Heart right ventricle (tissue), 16 donors: ENCODE data around the gene CHPF. TPM values are rescaled to one million over a fixed set of nuclear protein-coding genes. Genes with fewer than 3 reads are reported as not detected.
A peak's percentile ranks its signal among the peaks of the same experiment; 100 is the strongest.

ENCODE experiments used
- ATAC-seq, 8 donors: fragments of 200-7000 bp; cut with Tn5 transposase; one replicate each; pipeline ENCODE4 v1.9.1; 2020; ENCODE audit warnings: mild to moderate bottlenecking in 8 of 8, moderate library complexity in 8 of 8, moderate number of reproducible peaks in 1 of 8
- DNase-seq, 2 donors: peaks; one replicate each; pipeline ENCODE4 v3.0.0-alpha.2; 2020
- H3K27ac ChIP-seq, 10 donors: fragments of 200-600 bp; sonication (generic) in 2 of 10; one replicate each; pipeline versions ENCODE4 v1.5.0 to v1.8.0; 2020 to 2022; ENCODE audit warnings: mild to moderate bottlenecking in 3 of 10
- H3K27me3 ChIP-seq, 7 donors: fragments of 200-600 bp; one replicate each; pipeline ENCODE4 v1.8.0; 2021 to 2022; ENCODE audit warnings: mild to moderate bottlenecking in 2 of 7
- H3K36me3 ChIP-seq, 9 donors: fragments of 200-600 bp; sonication (generic) in 1 of 9; one replicate each; pipeline versions ENCODE4 v1.5.0 to v1.8.0; 2020 to 2022; ENCODE audit warnings: mild to moderate bottlenecking in 2 of 9
- H3K4me1 ChIP-seq, 9 donors: fragments of 200-600 bp; sonication (generic) in 1 of 9; one replicate each; pipeline versions ENCODE4 v1.5.0 to v1.8.0; 2020 to 2022; ENCODE audit warnings: mild to moderate bottlenecking in 4 of 9
- H3K4me3 ChIP-seq, 10 donors: fragments of 200-600 bp; sonication (generic) in 2 of 10; one replicate each; pipeline versions ENCODE4 v1.5.0 to v1.8.0; 2020 to 2022; ENCODE audit warnings: mild to moderate bottlenecking in 7 of 10, moderate library complexity in 2 of 10
- H3K9me3 ChIP-seq, 11 donors: fragments of 200-600 bp in 10 of 11; sonication (generic) in 2 of 11; one replicate each; pipeline versions ENCODE4 v1.5.0 to v1.8.0; 2013 to 2022; ENCODE audit warnings: mild to moderate bottlenecking in 2 of 11, control low read depth in 1 of 11, moderate library complexity in 1 of 11
- CTCF ChIP-seq, 9 donors: fragments of 200-600 bp; sonication (generic) in 2 of 9; IDR thresholded peaks; one replicate each; pipeline versions ENCODE4 v1.5.0 to v1.8.0; 2021 to 2022; ENCODE audit warnings: antibody characterized with exemption in 9 of 9, mild to moderate bottlenecking in 5 of 9, moderate library complexity in 1 of 9
- WGBS, 2 donors: extraction: QIAGEN DNeasy Blood & Tissue Kit; methylation state at CpG; one replicate each; pipeline ENCODE4 v1.1.7; 2013; ENCODE audit warnings: inconsistent platforms in 1 of 2; 5-methylcytosine and 5-hydroxymethylcytosine counted together
- intact Hi-C, 10 donors: fragments of 100-400 bp; cut with DNase I; formaldehyde crosslinking; loops; one replicate each; pipeline versions ENCODE4 v1.11.1 to v1.14.2; 2022
- polyA plus RNA-seq, 2 donors: library from polyadenylated mRNA; stranded (reverse); fragments of 200-250 nt; gene quantifications; one replicate each; pipeline ENCODE4 v1.2.3, GENCODE V29; 2013
- total RNA-seq, 10 donors: library from RNA; stranded (reverse); fragmentation: NEBNext Ultra II Directional in 3 of 10; extraction: Animal tissue kit (Norgen Biotek cat#: 25700) in 3 of 10; gene quantifications; one replicate each; pipeline versions ENCODE4 v1.2.1 to v1.2.4, GENCODE V29; 2021 to 2023
- donor health status: Arrhythmogenic right ventricular cardiomyopathy.
- donor health status: ischemic (EF 13 %, LVEDD 7.1; RV severe dilation, severe dysfunction).
- donor health status: healthy with polysubstance abuse.
- donor health status: DM: no; HTN: yes; CAD: no.
- donor health status: DM: no; HTN: no; CAD: no.
- donor health status: ischemic (EF 25% LVEDD 6.9; RV normal size, moderate dysfunction).
- donor health status: ischemic (EF 25% LVEDD 5.7; RV mildly dilated, moderate dysfunction).
- donor health status: healthy.
- donor health status: DM: yes; HTN: yes; CAD: no.
- donor health status: Ischemic cardiomyopathy.
- donor health status: ischemic (EF 35%, LVEDD 5.7; RV mildly dilated, moderate dysfunction).
- donor health status: nonischemic (EF 11% LVEDD 7.7; RV severe dilation, severe dysfunction).
- donor health status: DM: yes; HTN: yes; CAD: no.
- donor health status: PGD.
- donor health status: ischemic (EF 29% LVEDD 5.4; RV normal size, mild dysfunction).
- donor health status: nonischemic (EF 23%, LVEDD 6.1; RV moderate dilation, normal function).

CHPF gene
- total and polyA plus RNA-seq, 12 donors: 66.5 to 221 (median 95.9) TPM

GRCh38 chr2:219591091-219591490 is 47.5 kb upstream of the CHPF start:
- Histone ChIP-seq H3K36me3 (no peaks in the 10 kb centered on the region), H3K4me1 (peaks cover 0 to 14% (median 0%) of the 10 kb centered on the region in 9 donors), H3K4me3 (no peak overlapping the region), H3K27me3 (peaks cover 0 to 4% (median 0%) of the 10 kb centered on the region in 7 donors), H3K27ac (no peak overlapping the region), H3K9me3 (no peaks in the 10 kb centered on the region)
- intact Hi-C loops: no loop called here
- DNase-seq (no peak), ATAC-seq (no peak)
- no peak for TF ChIP-seq CTCF (IDR thresholded peaks at IDR 0.05)
- WGBS, 2 donors: 60 to 89% methylated on average over 4 of the region's 4 CpGs

- Histone ChIP-seq H3K27ac (no peak overlapping the region), H3K9me3 (no peaks in the 10 kb centered on the region), H3K27me3 (peaks cover 0 to 7% (median 3%) of the 10 kb centered on the region in 7 donors), H3K36me3 (no peaks in the 10 kb centered on the region), H3K4me3 (no peak overlapping the region), H3K4me1 (peaks cover 0 to 6% (median 0%) of the 10 kb centered on the region in 9 donors)
- WGBS, 2 donors: 70 to 85% methylated on average over 2 of the region's 2 CpGs
- DNase-seq (no peak), ATAC-seq (no peak)
- intact Hi-C loops: no loop called here
- no peak for TF ChIP-seq CTCF (IDR thresholded peaks at IDR 0.05)
These were observed 37.7 kb upstream of the CHPF start for GRCh38 chr2:219581346-219581745.

GRCh38 chr2:219578811-219579613 is 35.4 kb upstream of the CHPF start:
- 74 to 80% methylated on average over 8 of the region's 8 CpGs for WGBS, 2 donors
- Histone ChIP-seq H3K27me3 (peaks cover 0 to 7% (median 3%) of the 10 kb centered on the region in 7 donors), H3K36me3 (no peaks in the 10 kb centered on the region), H3K4me1 (peaks cover 0 to 15% (median 0%) of the 10 kb centered on the region in 9 donors), H3K27ac (no peak overlapping the region), H3K9me3 (no peaks in the 10 kb centered on the region), H3K4me3 (no peak overlapping the region)
- ATAC-seq (no peak), DNase-seq (no peak)
- no peak for TF ChIP-seq CTCF (IDR thresholded peaks at IDR 0.05)
- intact Hi-C loops: no loop called here

- Histone ChIP-seq H3K36me3 (no peaks in the 10 kb centered on the region), H3K27ac (no peak overlapping the region), H3K4me3 (no peak overlapping the region), H3K4me1 (peaks cover 0 to 22% (median under 1%) of the 10 kb centered on the region in 9 donors), H3K27me3 (peaks cover 0 to 17% (median 3%) of the 10 kb centered on the region in 7 donors), H3K9me3 (no peaks in the 10 kb centered on the region)
- intact Hi-C loops: no loop called here
- no peak for TF ChIP-seq CTCF (IDR thresholded peaks at IDR 0.05)
- DNase-seq: no peak
- 22 to 24% methylated on average over 15 of the region's 15 CpGs for WGBS, 2 donors
- ATAC-seq: peak in 2 of 8 donors; percentile 31 to 35
These were observed 33.1 kb upstream of the CHPF start for GRCh38 chr2:219576505-219577388.
